Activated CD8-positive, alpha-beta T cell treated with anti-CD3 and anti-CD28 coated beads, Interleukin-2, amount 10 ng/mL, durations not matched to agents 7 days and 5 days (primary cell): ENCODE data around the gene FOXC1. TPM values are rescaled to one million over a fixed set of nuclear protein-coding genes. Genes with fewer than 3 reads are reported as not detected.
A peak's percentile ranks its signal among the peaks of the same experiment; 100 is the strongest.

Experiments
- ATAC-seq: fragments of 150-1000 bp; cut with Tn5 transposase; one replicate; pipeline ENCODE4 v1.10.0; 2021; ENCODE audit warnings: moderate library complexity
- CTCF ChIA-PET: fragments of 350-600 bp; sonication (Branson Sonifier 250); formaldehyde crosslinking; loops from one replicate; lab custom pipeline; 2021; ENCODE audit warnings: antibody characterized with exemption; lab: Charles Lee
- POLR2A ChIA-PET: fragments of 350-600 bp; sonication (Branson Sonifier 250); formaldehyde crosslinking; loops from one replicate; lab custom pipeline; 2021; ENCODE audit warnings: antibody characterized with exemption; lab: Charles Lee
- DNase-seq: peaks from one replicate; pipeline ENCODE4 v3.0.0-alpha.2; 2020
- H3K27ac Mint-ChIP-seq: one replicate; pipeline ENCODE4 v1.8.0; 2021; ENCODE audit warnings: mild to moderate bottlenecking, mixed read lengths
- H3K27me3 Mint-ChIP-seq: one replicate; pipeline ENCODE4 v1.8.0; 2021; ENCODE audit warnings: low read depth, mixed read lengths
- H3K36me3 Mint-ChIP-seq: one replicate; pipeline ENCODE4 v1.8.0; 2021; ENCODE audit warnings: low read depth, mixed read lengths
- H3K4me1 Mint-ChIP-seq: one replicate; pipeline ENCODE4 v1.8.0; 2021; ENCODE audit warnings: low read depth, mixed read lengths
- H3K4me3 Mint-ChIP-seq: one replicate; pipeline ENCODE4 v1.8.0; 2021; ENCODE audit warnings: mild to moderate bottlenecking, mixed read lengths
- H3K9me3 Mint-ChIP-seq: one replicate; pipeline ENCODE4 v1.8.0; 2022; ENCODE audit warnings: mixed read lengths; ENCODE audit not compliant: insufficient read depth
- total RNA-seq, 2 experiments: library from RNA; stranded (reverse); gene quantifications; one replicate each; pipeline ENCODE4 v1.2.3, GENCODE V29; 2021

Gene FOXC1
- total RNA-seq, 2 experiments from 2014 or later, result not detected

GRCh38 chr6:1616701-1617463 lies 7.2 kb downstream of the FOXC1 start:
- H3K27ac Mint-ChIP-seq, result no peak overlapping the region
- DNase-seq (no peak), ATAC-seq (no peak)
- ChIA-PET CTCF (interaction anchor here (0.8 to 1.7 kb wide), 4 partner anchors 10 to 543 kb away, joined by 3 to 6 read pairs (median 4); no protein-coding TSS in a partner anchor), POLR2A (interaction anchor here (0.7 to 1.5 kb wide), 2 partner anchors 10 to 249 kb away, joined by 3 to 5 read pairs; no protein-coding TSS in a partner anchor)
- no peaks in the 10 kb centered on the region for H3K9me3 Mint-ChIP-seq
- peaks cover 10% of the 10 kb centered on the region for H3K4me1 Mint-ChIP-seq
- peaks cover 64% of the 10 kb centered on the region for H3K27me3 Mint-ChIP-seq
- no peak overlapping the region for H3K4me3 Mint-ChIP-seq
- peaks cover 3% of the 10 kb centered on the region for H3K36me3 Mint-ChIP-seq

- H3K36me3 Mint-ChIP-seq, result no peaks in the 10 kb centered on the region
- ChIA-PET POLR2A (interaction anchor here (0.7 to 1.5 kb wide), 2 partner anchors 9 to 248 kb away, joined by 3 to 5 read pairs; no protein-coding TSS in a partner anchor), CTCF (interaction anchor here (0.8 to 1.7 kb wide), 3 partner anchors 9 to 542 kb away, joined by 3 to 6 read pairs (median 3); no protein-coding TSS in a partner anchor)
- H3K27me3 Mint-ChIP-seq, result peaks cover 63% of the 10 kb centered on the region
- no peak overlapping the region for H3K27ac Mint-ChIP-seq
- H3K9me3 Mint-ChIP-seq, result no peaks in the 10 kb centered on the region
- peaks cover 5% of the 10 kb centered on the region for H3K4me1 Mint-ChIP-seq
- no peak for ATAC-seq
- DNase-seq, result no peak
- no peak overlapping the region for H3K4me3 Mint-ChIP-seq
These were observed 8.0 kb downstream of the FOXC1 start for GRCh38 chr6:1617466-1618310.

- ChIA-PET CTCF (no interaction called here), POLR2A (no interaction called here)
- Mint-ChIP-seq H3K27ac (no peak overlapping the region), H3K9me3 (no peaks in the 10 kb centered on the region), H3K4me1 (peaks cover 3% of the 10 kb centered on the region), H3K4me3 (no peak overlapping the region), H3K36me3 (no peaks in the 10 kb centered on the region), H3K27me3 (peaks cover 60% of the 10 kb centered on the region)
- DNase-seq (no peak), ATAC-seq (no peak)
These were observed 8.8 kb downstream of the FOXC1 start for GRCh38 chr6:1618311-1619097.

- Mint-ChIP-seq H3K4me3 (no peak overlapping the region), H3K36me3 (no peaks in the 10 kb centered on the region), H3K4me1 (no peaks in the 10 kb centered on the region), H3K9me3 (no peaks in the 10 kb centered on the region), H3K27ac (no peak overlapping the region), H3K27me3 (peaks cover 60% of the 10 kb centered on the region)
- ChIA-PET POLR2A (no interaction called here), CTCF (no interaction called here)
- DNase-seq, result no peak
- no peak for ATAC-seq
These were observed 9.5 kb downstream of the FOXC1 start for GRCh38 chr6:1619098-1619672.

- CTCF ChIA-PET, result no interaction called here
- POLR2A ChIA-PET, result no interaction called here
These were observed 10.2 kb downstream of the FOXC1 start for GRCh38 chr6:1619673-1620503.

GRCh38 chr6:1620504-1621069 lies 10.9 kb downstream of the FOXC1 start:
- no peak for ATAC-seq
- CTCF ChIA-PET, result no interaction called here
- H3K4me3 Mint-ChIP-seq, result no peak overlapping the region
- H3K9me3 Mint-ChIP-seq, result no peaks in the 10 kb centered on the region
- H3K27ac Mint-ChIP-seq, result no peak overlapping the region
- DNase-seq, result no peak
- POLR2A ChIA-PET, result no interaction called here
- H3K4me1 Mint-ChIP-seq, result peaks cover 6% of the 10 kb centered on the region
- no peaks in the 10 kb centered on the region for H3K36me3 Mint-ChIP-seq
- H3K27me3 Mint-ChIP-seq, result peaks cover 63% of the 10 kb centered on the region

More at GRCh38 chr6:1619673-1620503, 10.2 kb downstream of the FOXC1 start:
- H3K27me3 Mint-ChIP-seq, result peaks cover 60% of the 10 kb centered on the region
- no peak for ATAC-seq
- DNase-seq, result no peak
- H3K9me3 Mint-ChIP-seq, result no peaks in the 10 kb centered on the region
- no peak overlapping the region for H3K27ac Mint-ChIP-seq
- no peak overlapping the region for H3K4me3 Mint-ChIP-seq
- H3K36me3 Mint-ChIP-seq, result no peaks in the 10 kb centered on the region
- H3K4me1 Mint-ChIP-seq, result no peaks in the 10 kb centered on the region

- ATAC-seq (no peak), DNase-seq (no peak)
- no peaks in the 10 kb centered on the region for H3K36me3 Mint-ChIP-seq
- CTCF ChIA-PET, result no interaction called here
- no peaks in the 10 kb centered on the region for H3K9me3 Mint-ChIP-seq
- POLR2A ChIA-PET, result no interaction called here
- H3K4me3 Mint-ChIP-seq, result no peak overlapping the region
- H3K27ac Mint-ChIP-seq, result no peak overlapping the region
- H3K4me1 Mint-ChIP-seq, result peaks cover 6% of the 10 kb centered on the region
- peaks cover 63% of the 10 kb centered on the region for H3K27me3 Mint-ChIP-seq
These were observed 11.5 kb downstream of the FOXC1 start for GRCh38 chr6:1621070-1621701.

GRCh38 chr6:1622220-1622850 lies 12.6 kb downstream of the FOXC1 start:
- ATAC-seq (no peak), DNase-seq (no peak)
- Mint-ChIP-seq H3K4me3 (no peak overlapping the region), H3K27ac (no peak overlapping the region), H3K36me3 (no peaks in the 10 kb centered on the region), H3K27me3 (peaks cover 64% of the 10 kb centered on the region), H3K4me1 (peaks cover 6% of the 10 kb centered on the region), H3K9me3 (no peaks in the 10 kb centered on the region)
- POLR2A ChIA-PET, result no interaction called here
- CTCF ChIA-PET, result no interaction called here

GRCh38 chr6:1622851-1623768 lies 13.4 kb downstream of the FOXC1 start:
- POLR2A ChIA-PET, result no interaction called here
- H3K27ac Mint-ChIP-seq, result no peak overlapping the region
- peaks cover 63% of the 10 kb centered on the region for H3K27me3 Mint-ChIP-seq

More at GRCh38 chr6:1622851-1623768, 13.4 kb downstream of the FOXC1 start:
- ATAC-seq, result no peak
- no peaks in the 10 kb centered on the region for H3K9me3 Mint-ChIP-seq
- H3K4me3 Mint-ChIP-seq, result peak overlapping the region; percentile 7
- peaks cover 6% of the 10 kb centered on the region for H3K4me1 Mint-ChIP-seq
- CTCF ChIA-PET, result interaction anchor here (1.0 kb wide), 1 partner anchor 481 kb away, joined by 3 read pairs; no protein-coding TSS in a partner anchor
- no peak for DNase-seq
- H3K36me3 Mint-ChIP-seq, result no peaks in the 10 kb centered on the region
